HEK293 (cell line): ENCODE data around the gene BAZ2B.

Experiments
- CTCF ChIP-seq: fragments of 450-650 bp; formaldehyde crosslinking; IDR thresholded peaks from 2 replicates; pipeline ENCODE4 v1.5.1; 2016; ENCODE audit warnings: missing biosample characterization, missing genetic modification characterization
- GLI4 ChIP-seq: fragments of 450-650 bp; formaldehyde crosslinking; IDR thresholded peaks from 2 replicates; pipeline ENCODE4 v1.5.1; 2016; ENCODE audit warnings: missing biosample characterization, missing genetic modification characterization
- PATZ1 ChIP-seq: fragments of 450-650 bp; formaldehyde crosslinking; IDR thresholded peaks from 2 replicates; pipeline ENCODE4 v1.5.1; 2016; ENCODE audit warnings: missing biosample characterization, missing genetic modification characterization
- PBX3 ChIP-seq: sonication (generic); formaldehyde crosslinking; IDR thresholded peaks from 2 replicates; pipeline ENCODE4 v1.8.1; 2022; ENCODE audit warnings: mild to moderate bottlenecking, moderate library complexity, missing genetic modification reagents
- ZBTB21 ChIP-seq: fragments of 450-650 bp; formaldehyde crosslinking; IDR thresholded peaks from 2 replicates; pipeline ENCODE4 v1.5.1; 2017; ENCODE audit warnings: missing biosample characterization, missing genetic modification characterization
- ZNF140 ChIP-seq: fragments of 450-650 bp; formaldehyde crosslinking; IDR thresholded peaks from 2 replicates; pipeline ENCODE4 v1.5.1; 2016; ENCODE audit warnings: missing biosample characterization, missing genetic modification characterization
- ZNF548 ChIP-seq: fragments of 450-650 bp; formaldehyde crosslinking; IDR thresholded peaks from 2 replicates; pipeline ENCODE4 v1.5.1; 2016; ENCODE audit warnings: missing biosample characterization, missing genetic modification characterization
- ZNF76 ChIP-seq: fragments of 450-650 bp; formaldehyde crosslinking; IDR thresholded peaks from 2 replicates; pipeline ENCODE4; 2016; ENCODE audit warnings: low read depth, missing biosample characterization, missing genetic modification characterization, borderline replicate concordance
- ZNF792 ChIP-seq: fragments of 450-650 bp; formaldehyde crosslinking; IDR thresholded peaks from 2 replicates; pipeline ENCODE4 v1.5.1; 2016; ENCODE audit warnings: missing biosample characterization, missing genetic modification characterization

GRCh38 chr2:159546039-159546438, 70.3 kb downstream of the BAZ2B start:
- TF ChIP-seq GLI4 (tag by site-specific recombination) (no peak), CTCF (tag by site-specific recombination) (no peak), ZNF76 (tag by site-specific recombination) (no peak), ZBTB21 (tag by site-specific recombination) (no peak), PBX3 (no peak), ZNF792 (tag by site-specific recombination) (no peak), PATZ1 (no peak), ZNF548 (no peak), ZNF140 (no peak)
